Measurements from ENCODE around the gene CACNA1C. TPM values are rescaled to one million over a fixed set of nuclear protein-coding genes. Genes with fewer than 3 reads are reported as not detected.
A peak's percentile ranks its signal among the peaks of the same experiment; 100 is the strongest.

CACNA1C gene
- total and polyA plus RNA-seq, 4 donors = 4.3 to 114 (median 46.3) TPM

- 81 to 83% methylated on average over 10 of the region's 10 CpGs for WGBS, 2 donors
- no peaks in the 10 kb centered on the region for H3K27me3 ChIP-seq (ENCODE audit: control insufficient read depth in 1 of 2, insufficient read depth in 2 of 2, low read length in 1 of 2)
- H3K4me1 ChIP-seq (ENCODE audit: control insufficient read depth in 1 of 2, insufficient read depth in 2 of 2, low read length in 2 of 2) = no peaks in the 10 kb centered on the region
- H3K4me3 ChIP-seq (ENCODE audit: low read length in 2 of 2) = no peak overlapping the region
- ATAC-seq (ENCODE audit: low FRiP score) = no peak
- peak in 1 of 2 donors; percentile 24 for DNase-seq
- intact Hi-C loops (cut with DNase I) = no loop called here
- no peak overlapping the region for H3K27ac ChIP-seq (ENCODE audit: low read depth in 1 of 2, low read length in 2 of 2)
- H3K36me3 ChIP-seq (ENCODE audit: control insufficient read depth in 1 of 2, insufficient read depth in 2 of 2, low read length in 1 of 2) = peaks cover 0 to 6% of the 10 kb centered on the region in 2 donors
- H3K9me3 ChIP-seq (ENCODE audit: control insufficient read depth, low read length) = no peaks in the 10 kb centered on the region
Measured at GRCh38 chr12:2616763-2617162, 564.0 kb downstream of the CACNA1C start.

DNA sequence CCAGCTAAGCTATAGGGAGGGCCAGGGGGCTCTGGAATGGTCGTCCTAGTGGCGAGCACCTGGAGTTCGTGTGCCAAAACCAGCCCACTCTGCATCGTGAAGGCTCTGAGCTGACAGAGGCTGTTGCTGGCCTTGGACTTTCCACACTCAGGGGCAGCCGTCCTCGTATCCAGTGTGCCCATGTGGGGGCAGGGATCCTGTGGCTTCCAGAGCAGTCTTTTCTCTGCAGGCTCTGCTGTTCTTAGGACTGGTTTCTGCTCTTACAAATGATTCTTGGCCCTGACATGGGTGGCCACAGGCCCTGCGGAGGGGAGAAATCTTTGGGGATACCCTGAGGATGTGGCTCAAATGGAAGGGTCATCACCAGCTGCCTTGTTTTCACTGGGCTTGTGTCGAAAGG lies 564.6 kb downstream of the CACNA1C start:
- H3K36me3 ChIP-seq (ENCODE audit: control insufficient read depth in 1 of 2, insufficient read depth in 2 of 2, low read length in 1 of 2) = peaks cover 0 to 6% of the 10 kb centered on the region in 2 donors
- no peak for ATAC-seq (ENCODE audit: low FRiP score)
- H3K4me3 ChIP-seq (ENCODE audit: low read length in 2 of 2) = no peak overlapping the region
- no peaks in the 10 kb centered on the region for H3K9me3 ChIP-seq (ENCODE audit: control insufficient read depth, low read length)
- intact Hi-C loops (cut with DNase I) = no loop called here
- H3K4me1 ChIP-seq (ENCODE audit: control insufficient read depth in 1 of 2, insufficient read depth in 2 of 2, low read length in 2 of 2) = no peaks in the 10 kb centered on the region
- no peak overlapping the region for H3K27ac ChIP-seq (ENCODE audit: low read depth in 1 of 2, low read length in 2 of 2)
- peak in 1 of 2 donors; percentile 19 for DNase-seq
- no peaks in the 10 kb centered on the region for H3K27me3 ChIP-seq (ENCODE audit: control insufficient read depth in 1 of 2, insufficient read depth in 2 of 2, low read length in 1 of 2)
- WGBS, 2 donors = 85 to 87% methylated on average over 8 of the region's 8 CpGs

GRCh38 chr12:2618291-2618995 lies 565.7 kb downstream of the CACNA1C start:
- peak in 1 of 2 donors; percentile 24 for DNase-seq
- 88 to 89% methylated on average over 12 of the region's 12 CpGs for WGBS, 2 donors
- H3K4me1 ChIP-seq (ENCODE audit: control insufficient read depth in 1 of 2, insufficient read depth in 2 of 2, low read length in 2 of 2) = no peaks in the 10 kb centered on the region
- H3K36me3 ChIP-seq (ENCODE audit: control insufficient read depth in 1 of 2, insufficient read depth in 2 of 2, low read length in 1 of 2) = peaks cover 0 to 6% of the 10 kb centered on the region in 2 donors
- no peaks in the 10 kb centered on the region for H3K27me3 ChIP-seq (ENCODE audit: control insufficient read depth in 1 of 2, insufficient read depth in 2 of 2, low read length in 1 of 2)
- no peak overlapping the region for H3K4me3 ChIP-seq (ENCODE audit: low read length in 2 of 2)
- H3K9me3 ChIP-seq (ENCODE audit: control insufficient read depth, low read length) = no peaks in the 10 kb centered on the region
- intact Hi-C loops (cut with DNase I) = no loop called here
- no peak for ATAC-seq (ENCODE audit: low FRiP score)
- H3K27ac ChIP-seq (ENCODE audit: low read depth in 1 of 2, low read length in 2 of 2) = no peak overlapping the region

- DNase-seq (peak in 1 of 2 donors; percentile 3), ATAC-seq (ENCODE audit: low FRiP score) (no peak)
- no peaks in the 10 kb centered on the region for H3K27me3 ChIP-seq (ENCODE audit: control insufficient read depth in 1 of 2, insufficient read depth in 2 of 2, low read length in 1 of 2)
- H3K36me3 ChIP-seq (ENCODE audit: control insufficient read depth in 1 of 2, insufficient read depth in 2 of 2, low read length in 1 of 2) = peaks cover 0 to 7% of the 10 kb centered on the region in 2 donors
- WGBS, 2 donors = 89% methylated on average over 5 of the region's 5 CpGs
- no peak overlapping the region for H3K27ac ChIP-seq (ENCODE audit: low read depth in 1 of 2, low read length in 2 of 2)
- no peaks in the 10 kb centered on the region for H3K9me3 ChIP-seq (ENCODE audit: control insufficient read depth, low read length)
- intact Hi-C loops (cut with DNase I) = no loop called here
- no peak overlapping the region for H3K4me3 ChIP-seq (ENCODE audit: low read length in 2 of 2)
- no peaks in the 10 kb centered on the region for H3K4me1 ChIP-seq (ENCODE audit: control insufficient read depth in 1 of 2, insufficient read depth in 2 of 2, low read length in 2 of 2)
Measured at GRCh38 chr12:2619136-2619535, 566.3 kb downstream of the CACNA1C start.

DNA sequence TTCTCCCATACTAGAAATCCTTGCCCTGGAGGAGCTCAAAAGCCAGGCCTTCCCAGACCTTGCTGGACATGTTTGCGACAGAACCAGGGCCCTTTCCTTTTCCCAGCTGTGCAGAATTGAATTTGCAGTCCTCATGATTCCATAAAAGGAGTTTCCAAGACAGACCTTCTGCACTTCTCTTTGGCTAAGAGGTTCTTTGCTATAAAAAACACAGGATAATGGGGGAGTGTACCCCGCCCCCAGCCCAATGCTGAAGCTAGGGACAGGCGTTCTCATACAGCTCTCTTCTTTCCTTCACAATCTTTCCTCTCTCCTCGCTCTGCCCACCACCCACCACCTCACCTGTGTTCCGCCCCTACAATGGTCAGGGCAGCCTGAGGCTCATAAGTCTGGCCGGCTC lies 569.7 kb downstream of the CACNA1C start:
- H3K9me3 ChIP-seq (ENCODE audit: control insufficient read depth, low read length) = no peaks in the 10 kb centered on the region
- H3K27ac ChIP-seq (ENCODE audit: low read depth in 1 of 2, low read length in 2 of 2) = no peak overlapping the region
- WGBS, 2 donors = 90 to 91% methylated on average over 6 of the region's 6 CpGs
- intact Hi-C loops (cut with DNase I) = no loop called here
- DNase-seq = no peak
- H3K4me3 ChIP-seq (ENCODE audit: low read length in 2 of 2) = no peak overlapping the region
- ATAC-seq (ENCODE audit: low FRiP score) = no peak
- H3K4me1 ChIP-seq (ENCODE audit: control insufficient read depth in 1 of 2, insufficient read depth in 2 of 2, low read length in 2 of 2) = no peaks in the 10 kb centered on the region
- H3K36me3 ChIP-seq (ENCODE audit: control insufficient read depth in 1 of 2, insufficient read depth in 2 of 2, low read length in 1 of 2) = peaks cover 0 to 6% of the 10 kb centered on the region in 2 donors
- no peaks in the 10 kb centered on the region for H3K27me3 ChIP-seq (ENCODE audit: control insufficient read depth in 1 of 2, insufficient read depth in 2 of 2, low read length in 1 of 2)

DNA sequence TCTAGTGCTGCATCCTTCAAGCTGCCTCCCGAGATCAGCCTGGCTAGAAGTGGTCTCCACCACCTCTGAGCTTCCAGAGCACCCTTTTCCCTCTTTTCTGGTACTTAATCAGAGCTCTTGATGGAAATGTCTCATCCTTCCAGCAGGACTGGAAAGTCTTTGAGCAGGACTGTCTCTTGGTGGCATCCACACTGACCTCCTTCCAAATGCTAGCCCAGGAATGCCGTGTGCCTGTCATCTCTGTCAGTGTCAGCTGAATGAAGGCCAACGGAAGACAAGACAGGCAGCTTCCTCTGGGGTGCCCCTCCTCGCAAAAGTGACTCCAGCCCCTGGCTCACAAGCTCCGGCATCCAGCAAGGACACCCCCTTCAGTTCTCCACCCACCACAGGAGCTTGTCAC lies 570.7 kb downstream of the CACNA1C start:
- Histone ChIP-seq H3K36me3 (ENCODE audit: control insufficient read depth in 1 of 2, insufficient read depth in 2 of 2, low read length in 1 of 2) (peaks cover 0 to 3% of the 10 kb centered on the region in 2 donors), H3K9me3 (ENCODE audit: control insufficient read depth, low read length) (no peaks in the 10 kb centered on the region), H3K27ac (ENCODE audit: low read depth in 1 of 2, low read length in 2 of 2) (no peak overlapping the region), H3K27me3 (ENCODE audit: control insufficient read depth in 1 of 2, insufficient read depth in 2 of 2, low read length in 1 of 2) (no peaks in the 10 kb centered on the region), H3K4me1 (ENCODE audit: control insufficient read depth in 1 of 2, insufficient read depth in 2 of 2, low read length in 2 of 2) (no peaks in the 10 kb centered on the region), H3K4me3 (ENCODE audit: low read length in 2 of 2) (no peak overlapping the region)
- intact Hi-C loops (cut with DNase I) = no loop called here
- WGBS, 2 donors = 79 to 83% methylated on average over 5 of the region's 5 CpGs
- ATAC-seq (ENCODE audit: low FRiP score) (no peak), DNase-seq (no peak)

- Histone ChIP-seq H3K27ac (ENCODE audit: low read depth in 1 of 2, low read length in 2 of 2) (no peak overlapping the region), H3K4me1 (ENCODE audit: control insufficient read depth in 1 of 2, insufficient read depth in 2 of 2, low read length in 2 of 2) (no peaks in the 10 kb centered on the region), H3K9me3 (ENCODE audit: control insufficient read depth, low read length) (no peaks in the 10 kb centered on the region), H3K36me3 (ENCODE audit: control insufficient read depth in 1 of 2, insufficient read depth in 2 of 2, low read length in 1 of 2) (peaks cover 0 to 3% of the 10 kb centered on the region in 2 donors), H3K4me3 (ENCODE audit: low read length in 2 of 2) (no peak overlapping the region), H3K27me3 (ENCODE audit: control insufficient read depth in 1 of 2, insufficient read depth in 2 of 2, low read length in 1 of 2) (no peaks in the 10 kb centered on the region)
- ATAC-seq (ENCODE audit: low FRiP score) (no peak), DNase-seq (no peak)
- WGBS, 2 donors = 72% methylated on average over 19 of the region's 19 CpGs
- intact Hi-C loops (cut with DNase I) = no loop called here
Measured at GRCh38 chr12:2624543-2625288, 571.9 kb downstream of the CACNA1C start.

GRCh38 chr12:2625289-2625612 lies 572.5 kb downstream of the CACNA1C start:
- H3K4me3 ChIP-seq (ENCODE audit: low read length in 2 of 2) = no peak overlapping the region
- H3K27ac ChIP-seq (ENCODE audit: low read depth in 1 of 2, low read length in 2 of 2) = no peak overlapping the region
- peaks cover 0 to 3% of the 10 kb centered on the region in 2 donors for H3K36me3 ChIP-seq (ENCODE audit: control insufficient read depth in 1 of 2, insufficient read depth in 2 of 2, low read length in 1 of 2)
- H3K27me3 ChIP-seq (ENCODE audit: control insufficient read depth in 1 of 2, insufficient read depth in 2 of 2, low read length in 1 of 2) = no peaks in the 10 kb centered on the region
- H3K9me3 ChIP-seq (ENCODE audit: control insufficient read depth, low read length) = no peaks in the 10 kb centered on the region
- DNase-seq = no peak
- no peaks in the 10 kb centered on the region for H3K4me1 ChIP-seq (ENCODE audit: control insufficient read depth in 1 of 2, insufficient read depth in 2 of 2, low read length in 2 of 2)
- WGBS, 2 donors = 71 to 78% methylated on average over 13 of the region's 13 CpGs
- intact Hi-C loops (cut with DNase I) = no loop called here
- ATAC-seq (ENCODE audit: low FRiP score) = no peak
